Suppressor macrophage treated with lipopolysaccharide for 1 hour (primary cell): ENCODE results near the gene POMP.
"Not testable (repeated sequence)": the region's sequence is repeated elsewhere in the genome, so short reads cannot be mapped to it uniquely, and the experiment has no call there.

Experiments used
- DNase-seq, 3 donors: peaks; one replicate each; pipeline ENCODE4 v3.0.0-alpha.2; 2020 to 2022

Gene POMP

GRCh38 chr13:28638756-28639155 lies 20.2 kb upstream of the POMP start:
- DNase-seq, result no peak

- no peak for DNase-seq
These were observed 17.9 kb upstream of the POMP start for GRCh38 chr13:28640861-28641599.

- peak; percentile 74 to 85 (median 79) for DNase-seq
These were observed 17.4 kb upstream of the POMP start for GRCh38 chr13:28641600-28641926.

- no peak for DNase-seq
These were observed 8.6 kb upstream of the POMP start for GRCh38 chr13:28650284-28650683.

GRCh38 chr13:28651810-28652401 lies 7.0 kb upstream of the POMP start:
- peak in 2 of 3 donors; percentile 26 to 37 for DNase-seq

- DNase-seq, result no peak
These were observed 5.8 kb upstream of the POMP start for GRCh38 chr13:28653111-28653510.

- no peak for DNase-seq
These were observed 4.7 kb upstream of the POMP start for GRCh38 chr13:28654276-28654675.

- DNase-seq, result no peak
These were observed 3.4 kb upstream of the POMP start for GRCh38 chr13:28655561-28655960.

GRCh38 chr13:28657784-28658538 lies 969 bp upstream of the POMP start:
- DNase-seq, result peak; percentile 21 to 43 (median 33)

- no peak for DNase-seq
These were observed 463 bp upstream of the POMP start for GRCh38 chr13:28658539-28658795.

GRCh38 chr13:28659621-28659970 lies 666 bp downstream of the POMP start:
- peak; percentile 55 to 82 (median 74) for DNase-seq

GRCh38 chr13:28666897-28667488 lies 8.1 kb downstream of the POMP start:
- no peak for DNase-seq

- DNase-seq, result peak; percentile 11 to 57 (median 47)
These were observed 12.3 kb downstream of the POMP start for GRCh38 chr13:28671126-28671792.

- peak in 2 of 3 donors; percentile 10 to 23 for DNase-seq
These were observed 19.9 kb downstream of the POMP start for GRCh38 chr13:28678809-28679208.

GRCh38 chr13:28679628-28680027 lies 20.7 kb downstream of the POMP start:
- DNase-seq, result peak in 2 of 3 donors; percentile 34 to 38

- DNase-seq, result no peak
These were observed 21.6 kb downstream of the POMP start for GRCh38 chr13:28680541-28680940.

GRCh38 chr13:28683169-28683568 lies 24.2 kb downstream of the POMP start:
- DNase-seq, result peak in 1 of 3 donors; percentile 11

GRCh38 chr13:28684257-28684656 lies 25.3 kb downstream of the POMP start:
- DNase-seq, result no peak

GRCh38 chr13:28685114-28685513 lies 26.2 kb downstream of the POMP start:
- no peak for DNase-seq

- peak in 1 of 3 donors; percentile 22 for DNase-seq
These were observed 27.0 kb downstream of the POMP start for GRCh38 chr13:28685892-28686291.

GRCh38 chr13:28693605-28694491 lies 34.9 kb downstream of the POMP start:
- not testable (repeated sequence) for DNase-seq

GRCh38 chr13:28697441-28697840 lies 38.5 kb downstream of the POMP start:
- no peak for DNase-seq
